Lung (tissue), 12 donors: ENCODE results near the gene CITED2. TPM values are rescaled to one million over a fixed set of nuclear protein-coding genes. Genes with fewer than 3 reads are reported as not detected.

Source experiments
- ATAC-seq: fragments of 200-7000 bp; cut with Tn5 transposase; one replicate; pipeline ENCODE4 v1.9.1; 2020; ENCODE audit warnings: moderate number of reproducible peaks; ENCODE audit not compliant: insufficient read depth, low FRiP score
- DNase-seq, 3 donors: peaks; one replicate each; pipeline ENCODE4 v3.0.0-alpha.2; 2013 to 2017
- H3K27ac ChIP-seq, 2 donors: one replicate each; pipeline ENCODE4 v1.5.1; 2013; ENCODE audit warnings: mild to moderate bottlenecking in 2 of 2, moderate library complexity in 2 of 2, control low read depth in 1 of 2, inconsistent platforms in 1 of 2, low read depth in 1 of 2, low read length in 1 of 2
- H3K27me3 ChIP-seq, 3 donors: one replicate each; pipeline ENCODE4 v1.5.1; 2013; ENCODE audit warnings: low read length in 2 of 3; ENCODE audit not compliant: control insufficient read depth in 3 of 3, insufficient read depth in 3 of 3
- H3K36me3 ChIP-seq, 4 donors: one replicate each; pipeline ENCODE4 v1.5.1; 2013; ENCODE audit warnings: low read length in 4 of 4, mild to moderate bottlenecking in 1 of 4, moderate library complexity in 1 of 4; ENCODE audit not compliant: control insufficient read depth in 4 of 4, insufficient read depth in 4 of 4
- H3K4me1 ChIP-seq, 5 donors: one replicate each; pipeline ENCODE4 v1.5.1; 2013; ENCODE audit warnings: low read length in 5 of 5, mild to moderate bottlenecking in 2 of 5, moderate library complexity in 1 of 5; ENCODE audit not compliant: control insufficient read depth in 5 of 5, insufficient read depth in 5 of 5
- H3K4me3 ChIP-seq: one replicate; pipeline ENCODE4 v1.5.1; 2013; ENCODE audit warnings: mild to moderate bottlenecking, control low read depth, moderate library complexity
- H3K9ac ChIP-seq, 2 donors: one replicate each; pipeline ENCODE4 v1.5.1; 2013; ENCODE audit warnings: low read length in 2 of 2, control low read depth in 1 of 2; ENCODE audit not compliant: insufficient read depth in 1 of 2
- H3K9me3 ChIP-seq, 4 donors: one replicate each; pipeline ENCODE4 v1.5.1; 2013; ENCODE audit warnings: low read length in 3 of 4, mild to moderate bottlenecking in 1 of 4, moderate library complexity in 1 of 4; ENCODE audit not compliant: control insufficient read depth in 4 of 4, insufficient read depth in 3 of 4
- WGBS, 2 donors: extraction: QIAGEN DNeasy Blood & Tissue Kit; methylation state at CpG; one replicate each; pipeline ENCODE4 v1.1.7; 2013; 5-methylcytosine and 5-hydroxymethylcytosine counted together
- polyA plus RNA-seq, 2 donors: library from polyadenylated mRNA; stranded (reverse); fragments of 200-250 nt; gene quantifications; one replicate each; pipeline ENCODE4 v1.2.1, GENCODE V29; 2013
- total RNA-seq, 2 donors: library from RNA; depleted of rRNA in 1 of 2; stranded (reverse); fragments of >200 nt in 1 of 2; gene quantifications; one replicate each; pipeline ENCODE4 v1.2.1, GENCODE V29; 2014 to 2021
- TF ChIP-seq, protein P1 (sequence below): IDR thresholded peaks from 2 replicates; pipeline ENCODE4 v1.5.1; 2012; ENCODE audit warnings: mild to moderate bottlenecking; ENCODE audit errors: control extremely low read depth, extremely low read depth
- donor health status: control.
- donor health status: control.
- donor health status: Bipolar disorder and iron deficiency.
- donor health status: healthy.
- donor health status: DM: yes; HTN: yes; CAD: no.

CITED2 gene
- total and polyA plus RNA-seq, 4 donors = 34.3 to 220 (median 118) TPM

- no peak for ATAC-seq
These were observed 49.3 kb downstream of the CITED2 start for GRCh38 chr6:139325125-139325524.

GRCh38 chr6:139324301-139324555, 50.2 kb downstream of the CITED2 start:
- Histone ChIP-seq H3K4me1 (peaks cover 0 to 4% (median 3%) of the 10 kb centered on the region in 5 donors), H3K27me3 (no peaks in the 10 kb centered on the region), H3K27ac (peak overlapping the region in 1 of 2 donors; percentile 47), H3K9me3 (no peaks in the 10 kb centered on the region), H3K4me3 (no peak overlapping the region), H3K36me3 (no peaks in the 10 kb centered on the region), H3K9ac (no peak overlapping the region)
- ATAC-seq (no peak), DNase-seq (no peak)
- TF ChIP-seq, protein P1, sequence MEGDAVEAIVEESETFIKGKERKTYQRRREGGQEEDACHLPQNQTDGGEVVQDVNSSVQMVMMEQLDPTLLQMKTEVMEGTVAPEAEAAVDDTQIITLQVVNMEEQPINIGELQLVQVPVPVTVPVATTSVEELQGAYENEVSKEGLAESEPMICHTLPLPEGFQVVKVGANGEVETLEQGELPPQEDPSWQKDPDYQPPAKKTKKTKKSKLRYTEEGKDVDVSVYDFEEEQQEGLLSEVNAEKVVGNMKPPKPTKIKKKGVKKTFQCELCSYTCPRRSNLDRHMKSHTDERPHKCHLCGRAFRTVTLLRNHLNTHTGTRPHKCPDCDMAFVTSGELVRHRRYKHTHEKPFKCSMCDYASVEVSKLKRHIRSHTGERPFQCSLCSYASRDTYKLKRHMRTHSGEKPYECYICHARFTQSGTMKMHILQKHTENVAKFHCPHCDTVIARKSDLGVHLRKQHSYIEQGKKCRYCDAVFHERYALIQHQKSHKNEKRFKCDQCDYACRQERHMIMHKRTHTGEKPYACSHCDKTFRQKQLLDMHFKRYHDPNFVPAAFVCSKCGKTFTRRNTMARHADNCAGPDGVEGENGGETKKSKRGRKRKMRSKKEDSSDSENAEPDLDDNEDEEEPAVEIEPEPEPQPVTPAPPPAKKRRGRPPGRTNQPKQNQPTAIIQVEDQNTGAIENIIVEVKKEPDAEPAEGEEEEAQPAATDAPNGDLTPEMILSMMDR = no peak
- WGBS, 2 donors = 0 to 21% methylated on average over 1 of the region's 1 CpG

More at GRCh38 chr6:139325125-139325524, 49.3 kb downstream of the CITED2 start:
- H3K27me3 ChIP-seq = no peaks in the 10 kb centered on the region
- no peak overlapping the region for H3K27ac ChIP-seq
- H3K4me3 ChIP-seq = no peak overlapping the region
- H3K9ac ChIP-seq = no peak overlapping the region
- no peaks in the 10 kb centered on the region for H3K36me3 ChIP-seq
- H3K9me3 ChIP-seq = no peaks in the 10 kb centered on the region
- TF ChIP-seq, protein P1 = no peak
- DNase-seq = no peak
- H3K4me1 ChIP-seq = peaks cover 0 to 4% (median 3%) of the 10 kb centered on the region in 5 donors

DNA sequence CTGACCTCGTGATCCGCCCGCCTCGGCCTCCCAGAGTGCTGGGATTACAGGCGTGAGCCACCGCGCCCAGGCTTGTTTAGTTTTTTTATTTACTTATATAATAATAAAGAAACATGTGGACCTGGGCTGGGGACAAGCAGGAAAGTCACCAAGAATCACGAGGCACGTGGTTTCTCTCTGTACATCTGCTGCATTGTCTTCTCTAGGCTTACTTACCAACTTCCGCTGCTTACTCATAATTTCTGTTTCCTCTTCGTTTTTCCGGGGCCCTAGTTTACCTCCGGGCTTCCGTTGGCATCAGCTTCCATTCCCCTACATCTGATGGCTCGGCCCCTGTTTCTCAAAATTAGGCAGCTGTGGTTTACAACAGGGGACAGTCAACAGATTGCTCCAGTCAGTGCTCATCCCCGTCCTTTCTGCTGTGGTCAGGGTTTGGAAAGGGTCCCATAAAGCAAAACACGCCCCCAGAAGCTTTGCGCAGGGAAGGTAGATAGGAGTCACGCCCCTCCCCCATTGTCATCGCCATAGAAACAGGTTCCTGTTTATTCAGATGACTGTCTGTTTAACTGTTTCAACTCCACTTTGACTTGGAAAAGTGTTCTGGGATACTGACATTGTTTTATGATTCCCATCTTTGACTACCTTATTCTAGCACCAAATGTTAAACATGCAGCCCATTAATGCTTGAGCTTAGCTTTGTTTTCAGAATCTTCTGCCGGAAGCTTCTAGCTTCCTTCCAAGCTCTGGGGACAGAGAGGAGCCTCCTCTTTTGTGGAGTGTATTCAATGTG, 50.7 kb downstream of the CITED2 start:
- Histone ChIP-seq H3K4me1 (peaks cover 0 to 4% (median 3%) of the 10 kb centered on the region in 5 donors), H3K9me3 (no peaks in the 10 kb centered on the region), H3K36me3 (no peaks in the 10 kb centered on the region), H3K9ac (no peak overlapping the region), H3K27ac (peak overlapping the region in 1 of 2 donors; percentile 83), H3K27me3 (no peaks in the 10 kb centered on the region), H3K4me3 (no peak overlapping the region)
- DNase-seq = peak; percentile 85 to 91 (median 88)
- ATAC-seq = peak; percentile 73
- TF ChIP-seq, protein P1 = no peak
- WGBS, 2 donors = 24 to 34% methylated on average over 21 of the region's 21 CpGs

Other genes with a start within 250 kb of the CITED2 start
- gene HECA, start 239.6 kb downstream of the CITED2 start, total RNA-seq = 10 to 100 TPM; 27.7 to 37.6 TPM
- gene HECA, start 239.6 kb downstream of the CITED2 start, polyA plus RNA-seq = 10 to 100 TPM; 12.1 to 16.0 TPM
- gene TXLNB, start 82.7 kb downstream of the CITED2 start, total RNA-seq = 1 to 10 TPM; 1.3 to 2.8 TPM
- gene TXLNB, start 82.7 kb downstream of the CITED2 start, polyA plus RNA-seq = 1 to 10 TPM in 1 of 2 donors, under 1 TPM in 1; 0.31 to 1.1 TPM